ENCODE data around the gene SIK2. TPM values are rescaled to one million over a fixed set of nuclear protein-coding genes. Genes with fewer than 3 reads are reported as not detected.

The SIK2 gene
- total RNA-seq, 1 donor from 2014 or later = 15.1 TPM

GRCh38 chr11:111574373-111575225 lies 27.6 kb upstream of the SIK2 start:
- intact Hi-C loops (cut with DNase I) = no loop called here
- no peak for DNase-seq
- peak; percentile 28 for ATAC-seq (ENCODE audit: poor library complexity)

GRCh38 chr11:111575740-111576139 lies 26.5 kb upstream of the SIK2 start:
- intact Hi-C loops (cut with DNase I) = no loop called here
- DNase-seq (no peak), ATAC-seq (ENCODE audit: poor library complexity) (no peak)

GRCh38 chr11:111577821-111578220 lies 24.4 kb upstream of the SIK2 start:
- DNase-seq (no peak), ATAC-seq (ENCODE audit: poor library complexity) (no peak)
- intact Hi-C loops (cut with DNase I) = no loop called here

GRCh38 chr11:111581341-111581740 lies 20.9 kb upstream of the SIK2 start:
- intact Hi-C loops (cut with DNase I) = no loop called here
- DNase-seq (no peak), ATAC-seq (ENCODE audit: poor library complexity) (no peak)

- no peak for DNase-seq
- intact Hi-C loops (cut with DNase I) = no loop called here
- ATAC-seq (ENCODE audit: poor library complexity) = no peak
Observed at GRCh38 chr11:111582163-111582562, 20.1 kb upstream of the SIK2 start.

- no peak for ATAC-seq (ENCODE audit: poor library complexity)
- intact Hi-C loops (cut with DNase I) = no loop called here
- DNase-seq = no peak
Observed at GRCh38 chr11:111582881-111583280, 19.4 kb upstream of the SIK2 start.

GRCh38 chr11:111585371-111585770 lies 16.9 kb upstream of the SIK2 start:
- intact Hi-C loops (cut with DNase I) = loop anchor here (5.0 kb wide), 1 partner anchor 257 kb away; no protein-coding TSS in a partner anchor
- DNase-seq = no peak
- no peak for ATAC-seq (ENCODE audit: poor library complexity)

- DNase-seq = no peak
- intact Hi-C loops (cut with DNase I) = loop anchor here (5.0 kb wide), 1 partner anchor 256 kb away; no protein-coding TSS in a partner anchor
- peak; percentile 72 for ATAC-seq (ENCODE audit: poor library complexity)
Observed at GRCh38 chr11:111586388-111586831, 15.8 kb upstream of the SIK2 start.

- intact Hi-C loops (cut with DNase I) = loop anchor here (5.0 kb wide), 1 partner anchor 253 kb away; no protein-coding TSS in a partner anchor
- ATAC-seq (ENCODE audit: poor library complexity) = no peak
- no peak for DNase-seq
Observed at GRCh38 chr11:111589114-111589513, 13.1 kb upstream of the SIK2 start.

GRCh38 chr11:111589886-111590499 lies 12.3 kb upstream of the SIK2 start:
- intact Hi-C loops (cut with DNase I) = loop anchor here (5.0 kb wide), 1 partner anchor 252 kb away; no protein-coding TSS in a partner anchor
- ATAC-seq (ENCODE audit: poor library complexity) (no peak), DNase-seq (no peak)

GRCh38 chr11:111591187-111591960 lies 10.9 kb upstream of the SIK2 start:
- ATAC-seq (ENCODE audit: poor library complexity) = no peak
- intact Hi-C loops (cut with DNase I) = no loop called here
- no peak for DNase-seq

GRCh38 chr11:111592491-111592890 lies 9.8 kb upstream of the SIK2 start:
- intact Hi-C loops (cut with DNase I) = no loop called here
- ATAC-seq (ENCODE audit: poor library complexity) = no peak

GRCh38 chr11:111596319-111596718 lies 5.9 kb upstream of the SIK2 start:
- DNase-seq (no peak), ATAC-seq (ENCODE audit: poor library complexity) (no peak)
- intact Hi-C loops (cut with DNase I) = no loop called here

More at GRCh38 chr11:111592491-111592890, 9.8 kb upstream of the SIK2 start:
- no peak for DNase-seq

- intact Hi-C loops (cut with DNase I) = no loop called here
- ATAC-seq (ENCODE audit: poor library complexity) (no peak), DNase-seq (no peak)
Observed at GRCh38 chr11:111598148-111598547, 4.1 kb upstream of the SIK2 start.

- no peak for DNase-seq
- intact Hi-C loops (cut with DNase I) = no loop called here
- no peak for ATAC-seq (ENCODE audit: poor library complexity)
Observed at GRCh38 chr11:111598559-111598958, 3.7 kb upstream of the SIK2 start.

GRCh38 chr11:111601636-111601978 lies 642 bp upstream of the SIK2 start:
- no peak for ATAC-seq (ENCODE audit: poor library complexity)
- no peak for DNase-seq

GRCh38 chr11:111602865-111603610 lies 789 bp downstream of the SIK2 start:
- intact Hi-C loops (cut with DNase I) = loop anchor here (5.0 kb wide), 2 partner anchors 174 to 239 kb away; no protein-coding TSS in a partner anchor
- peak; percentile 38 for ATAC-seq (ENCODE audit: poor library complexity)
- peak; percentile 65 for DNase-seq

More at GRCh38 chr11:111601636-111601978, 642 bp upstream of the SIK2 start:
- intact Hi-C loops (cut with DNase I) = loop anchor here (5.0 kb wide), 2 partner anchors 176 to 241 kb away; no protein-coding TSS in a partner anchor

GRCh38 chr11:111603611-111604130 lies 1.4 kb downstream of the SIK2 start:
- DNase-seq = no peak
- intact Hi-C loops (cut with DNase I) = loop anchor here (5.0 kb wide), 2 partner anchors 174 to 239 kb away; no protein-coding TSS in a partner anchor
- ATAC-seq (ENCODE audit: poor library complexity) = no peak

All from Right ventricle myocardium superior (tissue), 1 donor.